Sigmoid colon (tissue), 4 donors: Measurements from ENCODE around the gene PTPN6.

Experiments
- EP300 ChIP-seq, 4 donors: sonication (generic); formaldehyde crosslinking; IDR thresholded peaks; one replicate each; pipeline ENCODE4 v1.6.1; 2017; ENCODE audit warnings: antibody characterized with exemption in 4 of 4
- POLR2A ChIP-seq, 2 donors: fragments of 450-650 bp; IDR thresholded peaks; one replicate each; pipeline ENCODE4 v1.6.1; 2016; ENCODE audit warnings: antibody characterized with exemption in 2 of 2, mild to moderate bottlenecking in 2 of 2, moderate library complexity in 2 of 2
- TF ChIP-seq, protein P1 (sequence below), 4 experiments: fragments of 450-650 bp in 3 of 4; fragments of 200-600 bp in 1 of 4; IDR thresholded peaks; one replicate each; pipeline ENCODE4 v1.5.1; 2016 to 2019; ENCODE audit warnings: antibody characterized with exemption in 4 of 4, mild to moderate bottlenecking in 3 of 4, moderate library complexity in 2 of 4

DNA sequence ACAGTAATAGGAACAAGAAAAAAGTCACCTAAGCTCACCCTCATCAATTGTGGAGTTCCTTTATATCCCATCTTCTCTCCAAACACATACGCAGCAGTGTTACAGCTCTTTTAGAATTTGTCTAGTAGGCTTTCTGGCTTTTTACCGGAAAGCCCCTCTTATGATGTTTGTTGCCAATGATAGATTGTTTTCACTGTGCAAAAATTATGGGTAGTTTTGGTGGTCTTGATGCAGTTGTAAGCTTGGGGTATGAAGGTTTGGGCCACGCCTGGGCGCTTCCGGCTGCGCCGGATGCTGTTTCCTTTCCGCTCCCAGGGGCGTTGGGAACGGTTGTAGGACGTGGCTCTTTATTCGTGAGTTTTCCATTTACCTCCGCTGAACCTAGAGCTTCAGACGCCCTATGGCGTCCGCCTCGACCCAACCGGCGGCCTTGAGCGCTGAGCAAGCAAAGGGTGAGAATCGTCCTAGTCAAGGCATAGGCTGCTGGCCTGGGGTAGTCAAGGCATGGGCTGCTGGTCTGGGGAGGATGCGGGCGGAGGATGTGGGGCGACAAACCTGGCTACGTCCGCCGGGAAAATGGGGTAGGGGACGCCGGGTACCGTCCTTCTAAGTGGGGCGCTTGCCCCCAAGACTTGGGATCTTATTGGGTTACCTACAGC, 7.3 kb upstream of the PTPN6 start, which contains the start of the genes C12orf57 and RNU7-1:
- TF ChIP-seq EP300 (IDR thresholded peaks at IDR 0.05) (peak in 1 of 4 donors; percentile 20), POLR2A (IDR thresholded peaks at IDR 0.05) (peak; percentile 88 to 92)
- TF ChIP-seq, protein P1, sequence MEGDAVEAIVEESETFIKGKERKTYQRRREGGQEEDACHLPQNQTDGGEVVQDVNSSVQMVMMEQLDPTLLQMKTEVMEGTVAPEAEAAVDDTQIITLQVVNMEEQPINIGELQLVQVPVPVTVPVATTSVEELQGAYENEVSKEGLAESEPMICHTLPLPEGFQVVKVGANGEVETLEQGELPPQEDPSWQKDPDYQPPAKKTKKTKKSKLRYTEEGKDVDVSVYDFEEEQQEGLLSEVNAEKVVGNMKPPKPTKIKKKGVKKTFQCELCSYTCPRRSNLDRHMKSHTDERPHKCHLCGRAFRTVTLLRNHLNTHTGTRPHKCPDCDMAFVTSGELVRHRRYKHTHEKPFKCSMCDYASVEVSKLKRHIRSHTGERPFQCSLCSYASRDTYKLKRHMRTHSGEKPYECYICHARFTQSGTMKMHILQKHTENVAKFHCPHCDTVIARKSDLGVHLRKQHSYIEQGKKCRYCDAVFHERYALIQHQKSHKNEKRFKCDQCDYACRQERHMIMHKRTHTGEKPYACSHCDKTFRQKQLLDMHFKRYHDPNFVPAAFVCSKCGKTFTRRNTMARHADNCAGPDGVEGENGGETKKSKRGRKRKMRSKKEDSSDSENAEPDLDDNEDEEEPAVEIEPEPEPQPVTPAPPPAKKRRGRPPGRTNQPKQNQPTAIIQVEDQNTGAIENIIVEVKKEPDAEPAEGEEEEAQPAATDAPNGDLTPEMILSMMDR (IDR thresholded peaks at IDR 0.05), result no peak
